ENCODE results near the gene FAM98C.
A peak's percentile ranks its signal among the peaks of the same experiment; 100 is the strongest.
"Not testable (repeated sequence)": the region's sequence is repeated elsewhere in the genome, so short reads cannot be mapped to it uniquely, and the experiment has no call there.

FAM98C gene

GRCh38 chr19:38413416-38413815 is 10.5 kb downstream of the FAM98C start:
- Histone ChIP-seq H3K27ac (ENCODE audit: low read depth, low read length) (no peak overlapping the region), H3K4me3 (ENCODE audit: low read depth, low read length) (no peak overlapping the region), H3K36me3 (ENCODE audit: insufficient read depth, low read length) (no peaks in the 10 kb centered on the region), H3K4me1 (ENCODE audit: control insufficient read depth, insufficient read depth, low read length, unreplicated experiment) (no peaks in the 10 kb centered on the region), H3K79me2 (ENCODE audit: control insufficient read depth, insufficient read depth, low read length, unreplicated experiment) (no peaks in the 10 kb centered on the region), H2AFZ (ENCODE audit: low read length, unreplicated experiment) (no peak overlapping the region), H3K27me3 (ENCODE audit: insufficient read depth, low read length) (peaks cover 5% of the 10 kb centered on the region; the same call in 1 of the 2 replicates)

GRCh38 chr19:38417146-38417543 is 14.3 kb downstream of the FAM98C start:
- Histone ChIP-seq H3K4me3 (ENCODE audit: low read depth, low read length) (no peak overlapping the region), H3K4me1 (ENCODE audit: control insufficient read depth, insufficient read depth, low read length, unreplicated experiment) (no peaks in the 10 kb centered on the region), H2AFZ (ENCODE audit: low read length, unreplicated experiment) (no peak overlapping the region), H3K27me3 (ENCODE audit: insufficient read depth, low read length) (peaks cover 11% of the 10 kb centered on the region), H3K36me3 (ENCODE audit: insufficient read depth, low read length) (no peaks in the 10 kb centered on the region), H3K27ac (ENCODE audit: low read depth, low read length) (no peak overlapping the region), H3K79me2 (ENCODE audit: control insufficient read depth, insufficient read depth, low read length, unreplicated experiment) (no peaks in the 10 kb centered on the region)

- no peaks in the 10 kb centered on the region for H3K36me3 ChIP-seq (ENCODE audit: insufficient read depth, low read length)
- no peaks in the 10 kb centered on the region for H3K79me2 ChIP-seq (ENCODE audit: control insufficient read depth, insufficient read depth, low read length, unreplicated experiment)
- H3K4me1 ChIP-seq (ENCODE audit: control insufficient read depth, insufficient read depth, low read length, unreplicated experiment), result no peaks in the 10 kb centered on the region
- H3K4me3 ChIP-seq (ENCODE audit: low read depth, low read length), result peak overlapping the region; percentile 45; the same call in 1 of the 2 replicates
- peaks cover 11% of the 10 kb centered on the region for H3K27me3 ChIP-seq (ENCODE audit: insufficient read depth, low read length)
- H3K27ac ChIP-seq (ENCODE audit: low read depth, low read length), result no peak overlapping the region
- H2AFZ ChIP-seq (ENCODE audit: low read length, unreplicated experiment), result no peak overlapping the region
Observed at GRCh38 chr19:38417544-38418506, 14.9 kb downstream of the FAM98C start.

- Histone ChIP-seq H3K4me1 (ENCODE audit: control insufficient read depth, insufficient read depth, low read length, unreplicated experiment) (no peaks in the 10 kb centered on the region), H3K27ac (ENCODE audit: low read depth, low read length) (no peak overlapping the region), H2AFZ (ENCODE audit: low read length, unreplicated experiment) (no peak overlapping the region), H3K36me3 (ENCODE audit: insufficient read depth, low read length) (no peaks in the 10 kb centered on the region), H3K4me3 (ENCODE audit: low read depth, low read length) (no peak overlapping the region), H3K27me3 (ENCODE audit: insufficient read depth, low read length) (peaks cover 11% of the 10 kb centered on the region), H3K79me2 (ENCODE audit: control insufficient read depth, insufficient read depth, low read length, unreplicated experiment) (no peaks in the 10 kb centered on the region)
Observed at GRCh38 chr19:38420935-38421334, 18.0 kb downstream of the FAM98C start.

- no peaks in the 10 kb centered on the region for H3K4me1 ChIP-seq (ENCODE audit: control insufficient read depth, insufficient read depth, low read length, unreplicated experiment)
- no peak overlapping the region for H2AFZ ChIP-seq (ENCODE audit: low read length, unreplicated experiment)
- H3K36me3 ChIP-seq (ENCODE audit: insufficient read depth, low read length), result no peaks in the 10 kb centered on the region
- H3K79me2 ChIP-seq (ENCODE audit: control insufficient read depth, insufficient read depth, low read length, unreplicated experiment), result no peaks in the 10 kb centered on the region
- H3K27me3 ChIP-seq (ENCODE audit: insufficient read depth, low read length), result peaks cover 11% of the 10 kb centered on the region
- no peak overlapping the region for H3K27ac ChIP-seq (ENCODE audit: low read depth, low read length)
- no peak overlapping the region for H3K4me3 ChIP-seq (ENCODE audit: low read depth, low read length)
Observed at GRCh38 chr19:38421856-38422255, 19.0 kb downstream of the FAM98C start.

GRCh38 chr19:38422438-38422837 is 19.5 kb downstream of the FAM98C start:
- no peak overlapping the region for H3K4me3 ChIP-seq (ENCODE audit: low read depth, low read length)
- no peaks in the 10 kb centered on the region for H3K36me3 ChIP-seq (ENCODE audit: insufficient read depth, low read length)
- H2AFZ ChIP-seq (ENCODE audit: low read length, unreplicated experiment), result no peak overlapping the region
- H3K27me3 ChIP-seq (ENCODE audit: insufficient read depth, low read length), result peaks cover 11% of the 10 kb centered on the region
- no peak overlapping the region for H3K27ac ChIP-seq (ENCODE audit: low read depth, low read length)
- H3K79me2 ChIP-seq (ENCODE audit: control insufficient read depth, insufficient read depth, low read length, unreplicated experiment), result no peaks in the 10 kb centered on the region
- H3K4me1 ChIP-seq (ENCODE audit: control insufficient read depth, insufficient read depth, low read length, unreplicated experiment), result no peaks in the 10 kb centered on the region

- Histone ChIP-seq H3K27ac (ENCODE audit: low read depth, low read length) (no peak overlapping the region), H3K4me3 (ENCODE audit: low read depth, low read length) (no peak overlapping the region), H3K4me1 (ENCODE audit: control insufficient read depth, insufficient read depth, low read length, unreplicated experiment) (no peaks in the 10 kb centered on the region), H3K79me2 (ENCODE audit: control insufficient read depth, insufficient read depth, low read length, unreplicated experiment) (no peaks in the 10 kb centered on the region), H3K27me3 (ENCODE audit: insufficient read depth, low read length) (no peaks in the 10 kb centered on the region), H3K36me3 (ENCODE audit: insufficient read depth, low read length) (no peaks in the 10 kb centered on the region), H2AFZ (ENCODE audit: low read length, unreplicated experiment) (no peak overlapping the region)
Observed at GRCh38 chr19:38424272-38424671, 21.4 kb downstream of the FAM98C start.

- no peaks in the 10 kb centered on the region for H3K79me2 ChIP-seq (ENCODE audit: control insufficient read depth, insufficient read depth, low read length, unreplicated experiment)
Observed at GRCh38 chr19:38425222-38425809, 22.4 kb downstream of the FAM98C start.

GRCh38 chr19:38425810-38426466 is 23.0 kb downstream of the FAM98C start, which contains the start of gene RASGRP4:
Gene RASGRP4 (minus strand): TSS chr19:38426219. CDS start chr19:38426091, 128 bp downstream.
- Histone ChIP-seq H3K27ac (ENCODE audit: low read depth, low read length) (no peak within 1 kb of the TSS), H3K4me1 (ENCODE audit: control insufficient read depth, insufficient read depth, low read length, unreplicated experiment) (no peaks in the 10 kb centered on the region), H3K4me3 (ENCODE audit: low read depth, low read length) (no peak within 1 kb of the TSS), H3K27me3 (ENCODE audit: insufficient read depth, low read length) (0 out of 2 replicates have a peak, but pooled peaks cover 4% of the 10 kb centered on the region), H3K36me3 (ENCODE audit: insufficient read depth, low read length) (no peaks in the 10 kb centered on the region), H3K79me2 (ENCODE audit: control insufficient read depth, insufficient read depth, low read length, unreplicated experiment) (no peaks in the 10 kb centered on the region), H2AFZ (ENCODE audit: low read length, unreplicated experiment) (no peak within 1 kb of the TSS)

More at GRCh38 chr19:38425222-38425809, 22.4 kb downstream of the FAM98C start:
- Histone ChIP-seq H2AFZ (ENCODE audit: low read length, unreplicated experiment) (no peak overlapping the region), H3K36me3 (ENCODE audit: insufficient read depth, low read length) (no peaks in the 10 kb centered on the region), H3K27me3 (ENCODE audit: insufficient read depth, low read length) (0 out of 2 replicates have a peak, but pooled peaks cover 4% of the 10 kb centered on the region), H3K4me3 (ENCODE audit: low read depth, low read length) (no peak overlapping the region), H3K4me1 (ENCODE audit: control insufficient read depth, insufficient read depth, low read length, unreplicated experiment) (no peaks in the 10 kb centered on the region), H3K27ac (ENCODE audit: low read depth, low read length) (no peak overlapping the region)

GRCh38 chr19:38427035-38427677 is 24.3 kb downstream of the FAM98C start:
- H3K27ac ChIP-seq (ENCODE audit: low read depth, low read length); H3K27me3 ChIP-seq (ENCODE audit: insufficient read depth, low read length); H3K36me3 ChIP-seq (ENCODE audit: insufficient read depth, low read length); H2AFZ ChIP-seq (ENCODE audit: low read length, unreplicated experiment); H3K79me2 ChIP-seq (ENCODE audit: control insufficient read depth, insufficient read depth, low read length, unreplicated experiment); H3K4me1 ChIP-seq (ENCODE audit: control insufficient read depth, insufficient read depth, low read length, unreplicated experiment); H3K4me3 ChIP-seq (ENCODE audit: low read depth, low read length): not testable (repeated sequence)

Measured in ACC112 (cell line).